Iris pigment epithelial cell (primary cell): Measurements from ENCODE around the gene KCNIP3.
A peak's percentile ranks its signal among the peaks of the same experiment; 100 is the strongest.

Experiments used
- DNase-seq: peaks from one replicate; pipeline ENCODE4 v3.0.0-alpha.2; 2011; ENCODE audit warnings: low read depth

Gene KCNIP3

GRCh38 chr2:95329891-95330793 is 33.0 kb downstream of the KCNIP3 start:
- DNase-seq = no peak

- no peak for DNase-seq
These were observed 33.7 kb downstream of the KCNIP3 start for GRCh38 chr2:95330794-95331338.

GRCh38 chr2:95331606-95332005 is 34.5 kb downstream of the KCNIP3 start:
- no peak for DNase-seq

- no peak for DNase-seq
These were observed 34.9 kb downstream of the KCNIP3 start for GRCh38 chr2:95332036-95332435.

GRCh38 chr2:95333056-95333455 is 35.9 kb downstream of the KCNIP3 start:
- no peak for DNase-seq

- peak; percentile 91 for DNase-seq
These were observed 36.8 kb downstream of the KCNIP3 start for GRCh38 chr2:95333888-95334338.

GRCh38 chr2:95334916-95335641 is 37.9 kb downstream of the KCNIP3 start:
- peak; percentile 25 for DNase-seq

GRCh38 chr2:95336406-95336805 is 39.3 kb downstream of the KCNIP3 start:
- DNase-seq = no peak

- DNase-seq = no peak
These were observed 40.7 kb downstream of the KCNIP3 start for GRCh38 chr2:95337829-95338228.

GRCh38 chr2:95342556-95343320 is 45.6 kb downstream of the KCNIP3 start:
- no peak for DNase-seq

- no peak for DNase-seq
These were observed 46.5 kb downstream of the KCNIP3 start for GRCh38 chr2:95343429-95344214.

GRCh38 chr2:95344215-95344583 is 47.1 kb downstream of the KCNIP3 start:
- no peak for DNase-seq

GRCh38 chr2:95344656-95345055 is 47.5 kb downstream of the KCNIP3 start:
- DNase-seq = no peak

- no peak for DNase-seq
These were observed 48.0 kb downstream of the KCNIP3 start for GRCh38 chr2:95345081-95345562.

- peak; percentile 81 for DNase-seq
These were observed 48.5 kb downstream of the KCNIP3 start for GRCh38 chr2:95345563-95346230.

GRCh38 chr2:95346231-95346737 is 49.1 kb downstream of the KCNIP3 start:
- DNase-seq = peak; percentile 49

GRCh38 chr2:95346738-95347671 is 49.9 kb downstream of the KCNIP3 start:
- peak; percentile 19 for DNase-seq

- no peak for DNase-seq
These were observed 50.8 kb downstream of the KCNIP3 start for GRCh38 chr2:95347681-95348608.
